ENCODE results near the gene FBXO38.

Gene FBXO38, protein sequence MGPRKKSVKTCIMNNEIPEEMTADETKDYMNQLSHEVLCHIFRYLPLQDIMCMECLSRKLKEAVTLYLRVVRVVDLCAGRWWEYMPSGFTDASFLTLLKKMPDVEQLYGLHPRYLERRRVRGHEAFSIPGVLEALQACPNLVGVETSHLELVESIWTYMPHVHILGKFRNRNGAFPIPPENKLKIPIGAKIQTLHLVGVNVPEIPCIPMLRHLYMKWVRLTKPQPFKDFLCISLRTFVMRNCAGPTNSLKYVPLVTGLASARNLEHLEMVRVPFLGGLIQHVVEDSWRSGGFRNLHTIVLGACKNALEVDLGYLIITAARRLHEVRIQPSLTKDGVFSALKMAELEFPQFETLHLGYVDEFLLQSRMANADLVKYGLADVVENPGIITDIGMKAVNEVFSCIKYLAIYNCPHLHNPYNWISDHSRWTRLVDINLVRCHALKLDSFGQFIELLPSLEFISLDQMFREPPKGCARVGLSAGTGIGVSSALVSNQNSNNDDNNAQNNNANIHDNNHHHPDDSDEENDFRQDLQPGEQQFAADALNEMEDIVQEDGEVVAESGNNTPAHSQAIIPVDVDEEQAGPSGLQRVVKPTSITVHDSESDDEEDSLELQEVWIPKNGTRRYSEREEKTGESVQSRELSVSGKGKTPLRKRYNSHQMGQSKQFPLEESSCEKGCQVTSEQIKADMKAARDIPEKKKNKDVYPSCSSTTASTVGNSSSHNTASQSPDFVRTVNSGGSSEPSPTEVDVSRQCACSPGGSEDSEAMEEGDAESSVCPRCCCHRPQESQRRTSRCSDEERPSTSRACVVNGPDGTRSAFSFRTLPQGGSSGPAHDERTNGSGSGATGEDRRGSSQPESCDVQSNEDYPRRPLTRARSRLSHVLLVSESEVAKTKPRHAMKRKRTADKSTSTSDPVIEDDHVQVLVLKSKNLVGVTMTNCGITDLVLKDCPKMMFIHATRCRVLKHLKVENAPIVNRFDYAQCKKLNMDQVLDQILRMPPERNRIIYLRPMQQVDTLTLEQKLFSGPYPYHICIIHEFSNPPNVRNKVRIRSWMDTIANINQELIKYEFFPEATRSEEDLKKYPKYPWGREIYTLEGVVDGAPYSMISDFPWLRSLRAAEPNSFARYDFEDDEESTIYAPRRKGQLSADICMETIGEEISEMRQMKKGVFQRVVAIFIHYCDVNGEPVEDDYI

DNA sequence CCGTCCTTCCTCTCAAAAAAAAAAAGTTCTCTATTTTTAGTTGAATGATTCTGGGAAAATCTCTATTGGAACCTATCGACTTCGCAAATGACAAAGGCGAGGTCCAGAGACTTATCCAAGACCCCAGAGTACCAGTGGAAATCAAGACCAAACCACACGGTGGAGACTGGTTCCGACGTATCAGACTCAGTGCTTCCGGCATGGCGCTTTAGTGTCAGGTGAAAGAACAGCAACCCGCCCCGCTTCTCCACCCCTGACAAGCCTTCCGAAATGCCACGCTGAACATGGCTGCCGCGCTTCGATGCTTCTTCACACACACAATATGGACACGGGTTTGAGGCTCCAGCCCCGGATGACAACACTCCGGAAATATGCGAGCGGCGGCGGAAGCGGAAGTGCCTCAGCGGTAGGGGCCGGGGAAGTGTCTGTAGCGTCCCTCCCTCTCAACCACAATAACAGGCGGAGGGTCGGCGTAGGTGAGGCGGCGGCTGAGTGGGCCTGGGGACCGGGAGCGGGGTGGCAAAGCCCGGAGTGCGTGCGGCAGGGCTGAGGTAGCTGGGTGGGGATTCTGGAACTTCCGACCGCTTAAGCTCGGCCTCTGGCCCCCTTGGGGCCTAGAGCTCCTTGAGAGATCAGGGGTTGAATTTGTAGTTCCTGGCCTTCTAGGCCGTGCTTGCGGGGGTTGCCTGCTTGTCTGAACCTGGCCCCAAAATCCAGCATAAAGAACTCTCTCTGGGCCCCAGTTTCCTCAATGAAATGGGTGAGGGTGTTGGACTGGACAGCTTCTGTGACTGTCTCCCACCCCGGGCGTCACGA lies at the start of gene FBXO38:
FBXO38 (plus strand) TSS at position 395 of the 816 bp plus-strand sequence. CDS start 10,819 bp downstream, outside the sequence.
- no peak for TF ChIP-seq ZNF274 (IDR thresholded peaks at IDR 0.05; ENCODE audit: low read depth, low read length)

GRCh38 chr5:148335259-148335658 lies 48.5 kb upstream of the FBXO38 start, which contains the start of gene SPINK9:
Gene SPINK9 (plus strand): TSS chr5:148335559. CDS start chr5:148335614, 55 bp downstream.
- no peak for TF ChIP-seq ZNF274 (IDR thresholded peaks at IDR 0.05; ENCODE audit: low read depth, low read length)
- H3K4me3 ChIP-seq (ENCODE audit: low read length), result no peak within 1 kb of the TSS

More for the DNA sequence above, at the start of gene FBXO38:
- peak within 1 kb of the TSS; percentile 92 for H3K4me3 ChIP-seq (ENCODE audit: low read length)

DNA sequence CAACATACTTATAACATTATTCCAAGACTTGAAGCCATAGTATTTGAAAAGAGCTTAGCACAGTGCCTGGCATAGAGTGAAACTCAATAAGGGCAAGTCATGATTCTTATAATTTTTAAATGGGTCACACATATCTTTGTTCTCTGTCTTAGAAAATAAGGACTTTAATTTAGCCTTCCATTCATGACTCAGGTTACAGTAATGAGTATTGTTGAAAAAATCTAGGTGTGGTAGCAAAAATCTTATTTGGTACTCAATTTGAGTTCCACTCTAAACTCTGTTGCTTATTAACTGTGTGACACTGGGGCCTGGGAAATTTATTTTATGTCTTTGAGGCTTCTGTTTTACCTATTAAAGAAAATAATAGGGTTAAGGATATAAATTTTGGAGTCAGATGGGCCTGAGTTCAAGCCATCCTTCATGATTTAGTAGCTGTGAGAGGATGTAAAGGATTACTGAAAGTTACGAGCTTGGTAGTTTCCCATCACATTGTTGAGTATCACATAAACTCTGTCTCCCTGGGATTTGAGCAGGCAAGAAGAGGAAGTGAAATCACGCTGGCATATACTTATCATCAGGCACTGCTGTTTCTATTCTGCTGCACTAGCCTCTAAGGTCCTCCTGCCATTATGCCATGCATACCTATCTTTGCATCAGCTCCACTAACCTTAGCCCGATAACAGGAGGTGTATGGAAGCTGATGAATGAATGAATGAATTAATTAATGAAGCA lies 46.9 kb upstream of the FBXO38 start:
- H3K4me3 ChIP-seq (ENCODE audit: low read length), result no peak overlapping the region
- no peak for TF ChIP-seq ZNF274 (IDR thresholded peaks at IDR 0.05; ENCODE audit: low read depth, low read length)

GRCh38 chr5:148342371-148343045 lies 41.2 kb upstream of the FBXO38 start:
- H3K4me3 ChIP-seq (ENCODE audit: low read length), result no peak overlapping the region
- TF ChIP-seq ZNF274 (IDR thresholded peaks at IDR 0.05; ENCODE audit: low read depth, low read length), result no peak

GRCh38 chr5:148343046-148343407 lies 40.7 kb upstream of the FBXO38 start:
- no peak overlapping the region for H3K4me3 ChIP-seq (ENCODE audit: low read length)
- no peak for TF ChIP-seq ZNF274 (IDR thresholded peaks at IDR 0.05; ENCODE audit: low read depth, low read length)

DNA sequence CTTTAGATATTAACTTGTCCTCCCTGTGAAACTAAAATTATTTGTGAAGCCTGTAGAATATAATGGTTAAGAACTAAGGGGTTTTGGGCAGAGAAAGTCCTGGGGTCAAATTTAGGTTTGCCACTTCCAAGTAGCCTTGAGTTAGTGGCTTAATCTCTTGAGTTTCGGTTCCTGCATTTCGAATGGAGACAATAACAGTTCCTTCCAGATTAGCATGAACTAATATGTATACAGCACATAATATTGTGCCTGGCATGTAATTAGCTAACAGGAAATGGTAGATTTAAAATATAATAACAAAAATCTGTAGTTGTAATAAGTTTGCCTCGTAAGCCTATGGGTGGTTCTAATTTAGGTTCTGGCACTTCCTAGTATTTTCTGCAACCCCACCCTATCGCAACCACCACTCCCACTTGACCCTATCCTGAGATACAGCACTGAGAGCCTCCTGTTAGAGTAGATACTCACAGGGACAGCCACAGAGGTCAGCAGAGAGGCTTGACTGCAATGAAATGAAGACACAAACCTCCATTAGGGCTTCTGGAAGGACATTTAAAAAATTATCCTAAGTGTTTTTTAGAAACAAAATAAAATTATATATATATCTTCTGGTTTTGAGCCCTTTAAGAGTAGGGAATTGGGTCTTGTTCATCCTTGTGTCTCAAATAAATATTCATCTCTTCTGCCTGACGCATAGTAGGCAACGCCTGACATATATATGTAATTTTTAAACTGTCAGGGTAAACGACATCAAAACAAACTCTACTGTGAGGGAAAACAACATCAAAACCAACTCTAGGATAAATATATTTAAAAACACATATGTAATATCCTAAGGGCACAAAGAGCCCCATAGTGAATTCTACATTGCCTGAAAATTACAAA lies 39.9 kb upstream of the FBXO38 start:
- H3K4me3 ChIP-seq (ENCODE audit: low read length), result no peak overlapping the region
- no peak for TF ChIP-seq ZNF274 (IDR thresholded peaks at IDR 0.05; ENCODE audit: low read depth, low read length)

DNA sequence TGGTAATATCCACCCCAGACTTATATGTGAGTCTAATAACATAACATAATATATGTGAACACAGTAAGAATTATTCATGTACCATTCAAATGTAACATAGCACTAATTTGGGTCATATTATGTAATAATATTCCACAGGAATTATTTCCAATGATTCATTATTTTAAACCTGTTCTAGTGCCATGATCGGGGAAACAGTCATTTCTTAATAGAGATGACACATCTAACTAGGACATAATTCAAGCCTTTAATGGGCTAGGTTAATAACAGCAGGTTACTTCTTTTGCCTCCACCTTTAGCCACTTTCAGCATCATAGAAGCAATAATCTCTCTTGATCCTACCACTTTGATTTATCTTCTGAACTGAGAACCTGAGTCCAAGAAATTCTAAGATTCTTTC lies 36.1 kb upstream of the FBXO38 start:
- no peak overlapping the region for H3K4me3 ChIP-seq (ENCODE audit: low read length)
- no peak for TF ChIP-seq ZNF274 (IDR thresholded peaks at IDR 0.05; ENCODE audit: low read depth, low read length)

- H3K4me3 ChIP-seq (ENCODE audit: low read length), result no peak overlapping the region
- no peak for TF ChIP-seq ZNF274 (IDR thresholded peaks at IDR 0.05; ENCODE audit: low read depth, low read length)
These were observed 31.1 kb upstream of the FBXO38 start for GRCh38 chr5:148352696-148353095.

DNA sequence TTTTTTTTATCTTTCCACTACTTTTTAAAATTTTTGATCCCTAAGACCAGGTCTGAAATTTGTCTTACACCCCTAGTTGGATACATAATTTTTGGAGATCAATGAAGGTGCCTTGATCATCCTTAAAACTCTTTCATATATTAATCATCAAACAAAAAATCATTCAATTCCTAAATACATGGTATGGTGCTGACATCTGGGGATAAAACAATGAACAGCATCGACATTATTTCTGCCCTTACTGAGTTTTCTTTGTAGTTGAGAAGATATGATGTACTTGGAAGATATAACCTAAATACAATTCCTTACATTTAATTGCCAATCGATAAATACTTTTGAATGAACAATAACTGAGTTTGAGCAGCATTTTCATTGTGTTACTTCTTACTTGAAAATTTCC lies 30.1 kb upstream of the FBXO38 start:
- no peak for TF ChIP-seq ZNF274 (IDR thresholded peaks at IDR 0.05; ENCODE audit: low read depth, low read length)
- no peak overlapping the region for H3K4me3 ChIP-seq (ENCODE audit: low read length)

DNA sequence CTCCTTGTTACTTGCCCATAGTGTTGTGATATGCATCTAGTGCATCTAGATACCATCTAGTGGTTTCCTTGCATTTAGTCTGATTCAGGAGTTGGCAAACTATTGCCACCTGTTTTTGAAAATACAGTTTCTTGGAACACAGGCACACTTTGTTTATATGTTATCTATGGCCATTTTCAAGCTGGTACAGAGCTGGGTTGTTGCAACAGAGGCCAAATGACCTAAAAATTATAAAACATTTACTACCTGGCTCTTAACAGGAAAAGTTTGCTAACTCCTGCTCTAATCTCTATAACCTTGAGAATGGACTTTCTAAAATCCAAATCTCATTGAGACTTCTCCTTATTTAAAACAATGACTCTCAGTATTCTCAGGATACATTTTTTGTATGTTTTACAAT lies 19.4 kb upstream of the FBXO38 start:
- H3K4me3 ChIP-seq (ENCODE audit: low read length), result no peak overlapping the region
- no peak for TF ChIP-seq ZNF274 (IDR thresholded peaks at IDR 0.05; ENCODE audit: low read depth, low read length)

DNA sequence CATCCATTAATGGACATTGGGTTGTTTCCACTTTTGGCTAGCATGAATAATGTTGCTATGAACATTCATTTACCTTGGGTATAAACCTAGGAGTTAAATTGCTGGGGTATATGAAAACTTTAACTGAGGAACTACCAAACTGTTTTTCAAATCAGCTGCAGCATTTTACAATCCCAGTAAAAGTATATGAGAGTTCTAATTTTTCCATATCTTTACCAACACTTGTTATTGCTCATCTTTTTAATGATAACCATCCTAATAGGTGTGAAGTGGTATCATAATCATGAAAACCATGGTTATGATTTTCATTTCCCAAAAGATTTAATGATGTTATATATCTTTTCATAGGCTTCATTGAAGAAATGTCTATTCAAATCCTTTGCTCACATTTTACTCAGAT lies 15.5 kb upstream of the FBXO38 start:
- no peak overlapping the region for H3K4me3 ChIP-seq (ENCODE audit: low read length)
- no peak for TF ChIP-seq ZNF274 (IDR thresholded peaks at IDR 0.05; ENCODE audit: low read depth, low read length)
